H9 (cell line): Measurements from ENCODE around the gene KCTD1. TPM values are rescaled to one million over a fixed set of nuclear protein-coding genes. Genes with fewer than 3 reads are reported as not detected.

Source experiments
- DNase-seq: peaks from one replicate; pipeline ENCODE4 v3.0.0-alpha.2; 2017
- H2AFZ ChIP-seq: one replicate; pipeline ENCODE4 v1.6.1; 2013; ENCODE audit warnings: mild to moderate bottlenecking, low read length, control low read depth, moderate library complexity
- H2AK5ac ChIP-seq: 2 replicates; pipeline ENCODE4 v1.6.1; 2013; ENCODE audit warnings: low read length, control low read depth, mixed read lengths; ENCODE audit not compliant: insufficient read length
- H2BK120ac ChIP-seq: one replicate; pipeline ENCODE4 v1.6.1; 2013; ENCODE audit warnings: low read depth, mild to moderate bottlenecking, low read length, control low read depth, inconsistent platforms; ENCODE audit not compliant: poor library complexity, severe bottlenecking
- H2BK12ac ChIP-seq: 2 replicates; pipeline ENCODE4 v1.6.1; 2013; ENCODE audit warnings: low read length, control low read depth, mixed read lengths, low read depth; ENCODE audit not compliant: insufficient read length
- H2BK15ac ChIP-seq: 2 replicates; pipeline ENCODE4 v1.6.1; 2013; ENCODE audit warnings: low read depth, low read length, control low read depth
- H2BK20ac ChIP-seq: one replicate; pipeline ENCODE4 v1.6.1; 2013; ENCODE audit warnings: low read depth, mild to moderate bottlenecking, low read length, control low read depth, inconsistent platforms; ENCODE audit not compliant: poor library complexity, severe bottlenecking
- H2BK5ac ChIP-seq: 2 replicates; pipeline ENCODE4 v1.6.1; 2013; ENCODE audit warnings: low read length, control low read depth, mixed read lengths; ENCODE audit not compliant: insufficient read length
- H3K14ac ChIP-seq: 2 replicates; pipeline ENCODE4 v1.6.1; 2013; ENCODE audit warnings: low read length, control low read depth; ENCODE audit not compliant: insufficient read depth
- H3K18ac ChIP-seq: 2 replicates; pipeline ENCODE4 v1.6.1; 2013; ENCODE audit warnings: low read depth, mild to moderate bottlenecking, mixed read lengths, low read length, control low read depth; ENCODE audit not compliant: insufficient read length
- H3K23ac ChIP-seq: 2 replicates; pipeline ENCODE4 v1.6.1; 2013; ENCODE audit warnings: low read length, control low read depth, mixed read lengths, low read depth; ENCODE audit not compliant: insufficient read length
- H3K23me2 ChIP-seq: 2 replicates; pipeline ENCODE4 v1.6.1; 2013; ENCODE audit warnings: low read depth, mild to moderate bottlenecking, mixed read lengths, low read length, control low read depth; ENCODE audit not compliant: insufficient read length, poor library complexity, severe bottlenecking
- H3K27ac ChIP-seq: 2 replicates; pipeline ENCODE4 v1.5.1; 2013; ENCODE audit warnings: low read length, control low read depth, mixed read lengths, low read depth; ENCODE audit not compliant: insufficient read length
- H3K27me3 ChIP-seq: 2 replicates; pipeline ENCODE4 v1.6.1; 2013; ENCODE audit warnings: low read length, control low read depth, inconsistent platforms; ENCODE audit not compliant: insufficient read depth
- H3K4ac ChIP-seq: 2 replicates; pipeline ENCODE4 v1.6.1; 2013; ENCODE audit warnings: low read depth, mild to moderate bottlenecking, control low read depth, inconsistent platforms, low read length, moderate library complexity
- H3K4me1 ChIP-seq: 2 replicates; pipeline ENCODE4 v1.6.1; 2013; ENCODE audit warnings: low read length, control low read depth, inconsistent platforms; ENCODE audit not compliant: insufficient read depth
- H3K4me2 ChIP-seq: 2 replicates; pipeline ENCODE4 v1.6.1; 2013; ENCODE audit warnings: low read length, control low read depth, mixed read lengths; ENCODE audit not compliant: insufficient read length, insufficient read depth
- H3K56ac ChIP-seq: 2 replicates; pipeline ENCODE4 v1.6.1; 2013; ENCODE audit warnings: low read depth, mild to moderate bottlenecking, mixed read lengths, low read length, control low read depth; ENCODE audit not compliant: insufficient read length
- H3K79me1 ChIP-seq: 2 replicates; pipeline ENCODE4 v1.6.1; 2013; ENCODE audit warnings: low read depth, mild to moderate bottlenecking, moderate library complexity, low read length, control low read depth, inconsistent platforms; ENCODE audit not compliant: insufficient read depth, poor library complexity, severe bottlenecking
- H3K79me2 ChIP-seq: 2 replicates; pipeline ENCODE4 v1.6.1; 2013; ENCODE audit warnings: low read length, control low read depth, inconsistent platforms; ENCODE audit not compliant: insufficient read depth
- H3K9ac ChIP-seq: 2 replicates; pipeline ENCODE4 v1.6.1; 2013; ENCODE audit warnings: low read length, control low read depth, mixed read lengths; ENCODE audit not compliant: insufficient read length; ENCODE audit errors: extremely low read depth
- H3K9me3 ChIP-seq: one replicate; pipeline ENCODE4 v1.6.1; 2013; ENCODE audit warnings: low read depth, low read length, inconsistent platforms; ENCODE audit not compliant: control insufficient read depth
- H3T11ph ChIP-seq: one replicate; pipeline ENCODE4 v1.6.1; 2013; ENCODE audit warnings: mild to moderate bottlenecking, low read length, control low read depth, inconsistent platforms
- H4K20me1 ChIP-seq: one replicate; pipeline ENCODE4 v1.6.1; 2013; ENCODE audit not compliant: control insufficient read depth, insufficient read length, insufficient read depth
- H4K5ac ChIP-seq: 2 replicates; pipeline ENCODE4 v1.6.1; 2013; ENCODE audit warnings: low read depth, mild to moderate bottlenecking, mixed read lengths, low read length, control low read depth; ENCODE audit not compliant: insufficient read length
- H4K8ac ChIP-seq: replicated peaks from 2 replicates; pipeline ENCODE4 v1.6.1; 2013; ENCODE audit warnings: low read length, control low read depth, mixed read lengths, low read depth; ENCODE audit not compliant: insufficient read length
- H4K91ac ChIP-seq: 2 replicates; pipeline ENCODE4 v1.6.1; 2013; ENCODE audit warnings: low read depth, mild to moderate bottlenecking, moderate library complexity, mixed read lengths, low read length, control low read depth; ENCODE audit not compliant: insufficient read length
- H3K27ac Mint-ChIP-seq, 3 experiments: 2 replicates in 2 of 3; 3 replicates in 1 of 3; pipeline ENCODE4 v1.8.0; 2020 to 2021; ENCODE audit warnings: mixed read lengths in 3 of 3, mild to moderate bottlenecking in 1 of 3, moderate library complexity in 1 of 3
- H3K27me3 Mint-ChIP-seq: 2 replicates; pipeline ENCODE4 v1.8.0; 2021; ENCODE audit warnings: low read depth, mild to moderate bottlenecking, moderate library complexity, mixed read lengths
- H3K36me3 Mint-ChIP-seq, 3 experiments: 2 replicates in 2 of 3; 3 replicates in 1 of 3; pipeline ENCODE4 v1.8.0; 2020 to 2021; ENCODE audit warnings: low read depth in 3 of 3, mixed read lengths in 3 of 3; ENCODE audit not compliant: insufficient read depth in 1 of 3
- H3K4me1 Mint-ChIP-seq, 2 experiments: 2 replicates each; pipeline ENCODE4 v1.8.0; 2020; ENCODE audit warnings: mixed read lengths in 2 of 2
- H3K4me3 Mint-ChIP-seq, 2 experiments: 2 replicates in 1 of 2; 3 replicates in 1 of 2; pipeline ENCODE4 v1.8.0; 2020 to 2021; ENCODE audit warnings: mild to moderate bottlenecking in 2 of 2, mixed read lengths in 2 of 2, moderate library complexity in 1 of 2
- H3K9me3 Mint-ChIP-seq, 2 experiments: 2 replicates in 1 of 2; 3 replicates in 1 of 2; pipeline ENCODE4 v1.8.0; 2020; ENCODE audit warnings: mild to moderate bottlenecking in 2 of 2, mixed read lengths in 2 of 2, moderate library complexity in 1 of 2
- WGBS: extraction: QIAGEN DNeasy Blood & Tissue Kit; methylation state at CpG from one replicate; pipeline ENCODE4 v1.1.7; 2013; ENCODE audit warnings: missing lambda C conversion rate, low lambda C conversion rate, mixed read lengths; ENCODE audit not compliant: insufficient read length; ENCODE audit errors: extremely low coverage; 5-methylcytosine and 5-hydroxymethylcytosine counted together
- total RNA-seq: library from RNA; stranded (reverse); gene quantifications from 2 replicates; pipeline ENCODE4 v1.2.1, GENCODE V29; 2021
- TF ChIP-seq, protein P1 (sequence below): fragments of 200-600 bp; sonication (generic); conservative IDR thresholded peaks from 3 replicates; pipeline ENCODE4 v1.8.0; 2021; ENCODE audit warnings: antibody characterized with exemption, mild to moderate bottlenecking

The KCTD1 gene
- total RNA-seq, 1 experiment from 2014 or later: 10.8 TPM

- Histone ChIP-seq H3K9me3 (no peaks in the 10 kb centered on the region), H3K4me2 (no peak overlapping the region), H3K27ac (no peak overlapping the region), H3K79me1 (no peaks in the 10 kb centered on the region), H4K5ac (no peak overlapping the region), H3K27me3 (no peaks in the 10 kb centered on the region), H3K56ac (no peak overlapping the region), H2BK12ac (no peak overlapping the region), H3K4ac (no peak overlapping the region), H2BK15ac (no peak overlapping the region), H2AK5ac (no peak overlapping the region), H3K14ac (no peak overlapping the region), H4K91ac (no peak overlapping the region), H2BK20ac (no peak overlapping the region), H2BK120ac (no peak overlapping the region), H4K20me1 (no peaks in the 10 kb centered on the region), H3K23me2 (no peaks in the 10 kb centered on the region), H4K8ac (no peak overlapping the region), H3K23ac (no peak overlapping the region), H3K9ac (no peak overlapping the region), H3K4me1 (no peaks in the 10 kb centered on the region; the same call in 1 of the 2 replicates), H3K18ac (no peak overlapping the region), H3T11ph (no peak overlapping the region), H3K79me2 (no peaks in the 10 kb centered on the region), H2AFZ (no peak overlapping the region), H2BK5ac (no peak overlapping the region)
- Mint-ChIP-seq H3K4me3 (no peak overlapping the region), H3K4me1 (peaks cover 12 to 13% of the 10 kb centered on the region in 2 experiments), H3K27ac (no peak overlapping the region), H3K9me3 (peaks cover 0 to 3% of the 10 kb centered on the region in 2 experiments; a peak in 1 of 5 replicates), H3K27me3 (no peaks in the 10 kb centered on the region), H3K36me3 (peaks cover 3 to 7% (median 4%) of the 10 kb centered on the region in 3 experiments; a peak in 5 of 7 replicates)
- WGBS: no CpG with 5 or more reads among the region's 6 CpGs
- no peak for DNase-seq
- TF ChIP-seq, protein P1, sequence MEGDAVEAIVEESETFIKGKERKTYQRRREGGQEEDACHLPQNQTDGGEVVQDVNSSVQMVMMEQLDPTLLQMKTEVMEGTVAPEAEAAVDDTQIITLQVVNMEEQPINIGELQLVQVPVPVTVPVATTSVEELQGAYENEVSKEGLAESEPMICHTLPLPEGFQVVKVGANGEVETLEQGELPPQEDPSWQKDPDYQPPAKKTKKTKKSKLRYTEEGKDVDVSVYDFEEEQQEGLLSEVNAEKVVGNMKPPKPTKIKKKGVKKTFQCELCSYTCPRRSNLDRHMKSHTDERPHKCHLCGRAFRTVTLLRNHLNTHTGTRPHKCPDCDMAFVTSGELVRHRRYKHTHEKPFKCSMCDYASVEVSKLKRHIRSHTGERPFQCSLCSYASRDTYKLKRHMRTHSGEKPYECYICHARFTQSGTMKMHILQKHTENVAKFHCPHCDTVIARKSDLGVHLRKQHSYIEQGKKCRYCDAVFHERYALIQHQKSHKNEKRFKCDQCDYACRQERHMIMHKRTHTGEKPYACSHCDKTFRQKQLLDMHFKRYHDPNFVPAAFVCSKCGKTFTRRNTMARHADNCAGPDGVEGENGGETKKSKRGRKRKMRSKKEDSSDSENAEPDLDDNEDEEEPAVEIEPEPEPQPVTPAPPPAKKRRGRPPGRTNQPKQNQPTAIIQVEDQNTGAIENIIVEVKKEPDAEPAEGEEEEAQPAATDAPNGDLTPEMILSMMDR: no peak
Observed at GRCh38 chr18:26491194-26491816, 57.0 kb downstream of the KCTD1 start.
